GM21825 (cell line): ENCODE measurements around the gene IL10.

ENCODE experiments used
- ATAC-seq: cut with Tn5 transposase; IDR thresholded peaks from one replicate; pipeline ENCODE4 v1.9.1; 2021; ENCODE audit warnings: mild to moderate bottlenecking, moderate library complexity; ENCODE audit not compliant: unreplicated experiment

IL10 gene

DNA sequence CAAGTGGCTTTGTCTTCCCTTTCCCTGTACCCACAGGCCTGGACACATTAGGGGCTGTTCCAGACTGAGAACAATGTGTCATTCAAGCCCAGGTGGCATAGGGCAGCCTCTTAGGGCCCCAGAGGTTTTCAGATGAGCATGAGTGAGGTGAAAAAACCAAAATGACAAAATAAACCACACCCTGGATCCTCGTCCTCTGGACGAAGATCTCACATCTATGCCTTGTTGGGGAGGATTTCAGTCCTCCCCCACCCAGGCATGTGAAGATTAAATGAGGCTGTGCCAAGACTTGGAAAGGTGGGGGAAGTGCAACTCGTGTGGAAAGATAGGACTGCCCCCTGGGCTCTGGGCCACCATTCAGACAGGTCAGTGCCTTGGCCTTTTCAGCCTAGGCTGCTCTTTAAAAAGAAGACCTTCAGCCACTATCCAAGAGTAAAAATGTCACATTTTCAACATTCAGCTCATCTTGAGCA lies 34.5 kb downstream of the IL10 start:
- no peak for ATAC-seq

DNA sequence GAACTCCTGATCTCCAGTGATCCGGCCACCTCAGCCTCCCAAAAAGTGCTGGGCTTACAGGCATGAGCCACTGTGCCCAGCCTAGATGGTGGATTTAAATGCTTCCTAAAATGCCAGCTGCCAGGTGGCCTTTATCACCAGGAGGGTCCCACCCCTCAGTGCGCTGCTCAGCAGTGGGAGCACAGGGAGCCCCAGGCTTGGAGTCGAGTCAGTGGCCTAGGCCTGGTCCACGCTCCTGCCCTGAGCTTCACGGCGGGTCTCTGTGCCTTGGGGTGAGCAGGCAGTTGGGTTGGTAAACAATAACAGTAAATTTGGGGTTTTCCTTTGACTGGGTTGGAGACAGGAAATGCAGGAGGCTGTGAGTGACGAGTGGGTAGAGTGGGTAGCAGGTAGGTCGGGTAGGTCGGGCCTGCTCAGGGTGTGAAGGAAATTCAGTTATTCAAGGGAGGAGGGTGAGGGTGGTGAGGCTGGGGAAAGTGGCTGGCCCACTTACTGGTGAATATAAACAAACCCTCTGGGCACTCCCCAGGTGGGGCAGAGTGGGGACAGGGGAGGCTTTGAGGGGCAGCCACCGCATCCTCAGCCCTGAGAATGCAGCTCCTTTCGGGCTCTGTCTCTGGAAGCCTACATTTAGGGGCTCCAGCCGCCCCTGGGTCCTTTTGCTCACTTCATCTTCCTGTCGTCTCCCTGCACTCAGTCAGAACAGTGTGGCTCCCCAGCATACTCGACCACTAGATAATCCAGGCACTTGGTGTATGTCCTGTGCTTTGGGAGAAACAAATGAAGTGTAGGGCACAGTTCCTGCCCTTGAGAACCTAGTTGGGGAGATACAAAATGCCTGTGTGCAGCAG lies 35.2 kb downstream of the IL10 start:
- ATAC-seq: no peak

DNA sequence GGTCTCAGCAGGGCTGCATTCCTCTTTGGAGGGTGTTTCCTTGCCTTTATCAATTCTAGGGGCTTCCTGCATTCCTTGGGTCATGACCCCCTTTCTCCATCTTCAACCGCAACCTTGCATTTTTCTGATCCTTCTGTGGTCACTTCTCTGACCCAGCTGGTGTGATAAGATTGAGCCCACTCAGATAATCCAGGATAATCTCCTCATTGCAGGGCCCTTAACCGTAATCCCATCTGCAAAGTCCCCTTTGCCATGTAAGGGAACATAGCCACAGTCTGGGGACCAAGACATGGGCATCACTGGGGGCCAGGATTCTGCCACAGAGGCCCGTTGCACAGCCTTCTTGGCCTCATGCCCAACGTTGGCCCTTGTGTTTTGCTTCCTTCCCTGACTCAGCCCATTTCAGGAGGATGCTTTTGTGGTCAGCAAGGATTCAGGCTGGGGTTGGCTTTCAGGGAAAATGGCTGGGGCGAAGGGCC lies 36.7 kb downstream of the IL10 start:
- ATAC-seq: no peak

DNA sequence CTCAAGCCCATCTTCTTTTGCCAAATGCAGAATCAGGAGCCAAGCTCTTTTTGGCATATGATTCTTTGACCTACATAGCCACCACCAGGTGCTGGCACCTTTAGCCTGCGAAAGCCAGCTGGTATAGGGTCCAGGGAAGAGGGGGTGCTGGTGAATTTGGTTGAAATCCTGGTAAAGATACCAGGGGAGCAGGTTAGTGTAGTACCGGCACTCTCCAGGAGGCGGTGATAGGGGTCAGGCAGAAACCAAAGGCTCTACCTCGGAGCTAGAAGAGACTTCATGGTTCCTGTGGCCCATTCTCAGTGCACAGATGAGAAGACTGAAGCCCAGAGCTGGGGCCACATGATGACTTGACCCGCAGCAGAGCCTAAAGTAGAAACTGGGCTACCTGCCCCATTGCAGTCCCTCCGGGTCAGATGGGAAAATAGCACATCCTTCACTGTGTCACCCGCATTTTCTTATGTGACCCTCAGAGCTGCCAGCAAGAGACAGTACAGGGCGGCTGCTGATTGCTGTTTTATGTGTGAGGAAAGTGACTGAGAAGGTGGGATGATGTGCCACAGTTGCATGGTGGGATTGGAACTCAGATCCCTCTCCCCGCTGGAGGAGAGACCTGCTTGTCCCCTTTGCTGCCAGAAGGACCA lies 37.7 kb downstream of the IL10 start:
- ATAC-seq: no peak

DNA sequence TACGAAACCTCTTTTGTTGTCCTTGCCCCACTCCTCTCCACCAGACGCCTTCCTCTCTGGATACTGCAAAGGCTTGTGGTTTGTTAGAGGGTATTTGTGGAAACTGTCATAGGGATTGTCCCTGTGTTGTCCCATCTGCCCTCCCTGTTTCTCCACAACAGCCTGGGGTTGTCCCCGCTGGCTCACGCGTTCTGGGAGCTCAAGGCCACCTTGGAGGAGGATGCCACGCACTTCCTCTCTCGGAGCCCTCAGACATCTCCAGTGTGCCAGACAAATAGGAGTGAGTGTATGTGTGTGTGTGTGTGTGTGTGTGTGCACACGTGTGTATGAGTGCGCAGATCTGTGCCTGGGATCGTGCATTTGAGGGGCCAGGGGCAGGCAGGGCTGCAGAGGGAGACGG lies 39.3 kb downstream of the IL10 start:
- ATAC-seq: no peak

DNA sequence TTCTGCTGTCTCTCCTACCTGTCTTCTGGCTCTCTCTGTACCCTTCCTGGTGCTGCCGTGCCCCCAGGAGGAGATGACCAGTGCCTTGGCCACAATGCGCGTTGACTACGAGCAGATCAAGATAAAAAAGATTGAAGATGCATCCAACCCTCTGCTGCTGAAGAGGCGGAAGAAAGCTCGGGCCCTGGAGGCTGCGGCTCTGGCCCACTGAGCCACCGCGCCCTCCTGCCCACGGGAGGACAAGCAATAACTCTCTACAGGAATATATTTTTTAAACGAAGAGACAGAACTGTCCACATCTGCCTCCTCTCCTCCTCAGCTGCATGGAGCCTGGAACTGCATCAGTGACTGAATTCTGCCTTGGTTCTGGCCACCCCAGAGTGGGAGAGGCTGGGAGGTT lies 39.8 kb downstream of the IL10 start:
- no peak for ATAC-seq

DNA sequence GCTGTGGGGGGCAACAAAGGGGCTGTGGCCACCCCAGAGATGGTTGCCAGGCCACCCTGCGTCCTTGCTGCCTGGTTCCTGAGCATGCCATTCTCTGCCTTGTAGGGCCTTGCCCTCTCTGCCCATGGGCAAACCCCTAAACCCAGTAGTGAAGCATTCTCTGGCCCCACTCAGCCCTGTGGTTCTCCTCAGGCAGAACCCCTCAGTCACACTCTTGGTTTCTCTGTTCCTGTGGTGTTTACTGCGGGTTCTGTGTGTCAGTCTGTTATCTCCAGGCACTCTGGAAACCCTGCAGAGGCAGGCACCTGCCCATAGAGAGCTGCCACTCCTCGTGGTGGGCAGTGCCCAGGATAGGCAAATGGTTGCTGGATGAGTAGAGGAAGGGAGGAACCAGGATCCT lies 42.8 kb downstream of the IL10 start:
- ATAC-seq: no peak

DNA sequence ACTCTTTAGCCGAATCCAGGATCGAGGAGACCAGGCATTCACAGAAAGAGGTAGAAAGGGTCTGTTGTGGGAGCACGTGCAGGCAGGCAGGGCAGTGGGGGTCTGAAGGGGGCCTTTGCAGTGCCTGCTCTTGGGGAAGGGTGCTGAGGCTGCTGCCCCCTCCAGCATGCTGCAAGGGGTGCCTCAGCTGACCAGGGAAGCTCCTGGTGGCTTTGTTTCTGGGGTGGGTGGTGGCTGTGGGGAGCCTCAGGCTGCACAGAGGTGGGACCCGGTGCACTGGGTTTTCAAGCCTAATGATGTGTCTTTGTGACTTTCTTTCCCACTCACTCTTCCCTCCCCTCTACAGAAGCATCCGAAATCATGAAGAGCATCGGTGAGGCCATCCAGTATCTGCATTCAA lies 43.2 kb downstream of the IL10 start:
- no peak for ATAC-seq

DNA sequence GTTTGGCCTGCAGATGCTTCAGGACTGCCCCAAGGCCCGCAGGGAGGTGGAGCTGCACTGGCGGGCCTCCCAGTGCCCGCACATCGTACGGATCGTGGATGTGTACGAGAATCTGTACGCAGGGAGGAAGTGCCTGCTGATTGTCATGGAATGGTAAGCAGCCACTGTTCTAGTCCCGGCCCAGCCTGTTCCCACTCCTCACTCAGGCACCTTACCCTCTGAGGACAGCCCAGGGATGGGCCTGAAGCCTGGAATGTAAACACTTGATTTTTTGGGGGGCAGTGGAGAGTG lies 43.7 kb downstream of the IL10 start:
- ATAC-seq: no peak

DNA sequence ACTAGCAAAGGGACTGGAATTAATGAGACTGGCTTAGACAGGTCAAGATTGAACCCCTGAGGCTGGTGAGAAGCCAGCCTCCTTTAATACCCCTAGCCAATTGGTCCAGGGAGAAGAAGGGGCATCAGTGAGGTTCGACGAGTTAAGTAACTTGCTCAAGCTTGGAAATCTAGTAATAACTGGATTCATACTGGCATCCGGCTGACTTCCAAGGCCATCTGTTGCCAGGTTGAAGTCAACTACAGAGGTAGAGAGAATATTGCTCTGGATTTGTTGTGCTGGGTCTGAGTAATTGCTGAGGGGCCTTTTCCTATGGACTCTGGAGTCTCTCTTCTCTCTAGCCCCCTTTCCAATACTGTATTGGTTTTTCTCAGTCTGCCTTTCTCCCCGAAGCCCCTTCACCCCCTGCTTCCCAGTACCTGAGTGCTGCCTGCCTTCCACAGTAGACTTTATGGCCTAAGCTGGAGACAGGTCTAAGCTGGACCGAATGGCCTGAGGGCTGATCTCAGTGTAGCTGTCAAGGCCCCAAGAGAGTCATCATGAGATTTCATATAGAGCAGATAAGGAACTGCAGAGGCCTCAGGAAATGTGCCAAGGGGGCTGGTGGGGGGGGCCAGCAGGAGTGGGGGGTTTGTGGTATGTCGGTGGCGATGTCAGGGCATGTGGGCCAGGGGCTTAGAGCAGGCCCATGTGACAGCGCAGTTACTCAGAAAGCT lies 44.2 kb downstream of the IL10 start:
- ATAC-seq: no peak

DNA sequence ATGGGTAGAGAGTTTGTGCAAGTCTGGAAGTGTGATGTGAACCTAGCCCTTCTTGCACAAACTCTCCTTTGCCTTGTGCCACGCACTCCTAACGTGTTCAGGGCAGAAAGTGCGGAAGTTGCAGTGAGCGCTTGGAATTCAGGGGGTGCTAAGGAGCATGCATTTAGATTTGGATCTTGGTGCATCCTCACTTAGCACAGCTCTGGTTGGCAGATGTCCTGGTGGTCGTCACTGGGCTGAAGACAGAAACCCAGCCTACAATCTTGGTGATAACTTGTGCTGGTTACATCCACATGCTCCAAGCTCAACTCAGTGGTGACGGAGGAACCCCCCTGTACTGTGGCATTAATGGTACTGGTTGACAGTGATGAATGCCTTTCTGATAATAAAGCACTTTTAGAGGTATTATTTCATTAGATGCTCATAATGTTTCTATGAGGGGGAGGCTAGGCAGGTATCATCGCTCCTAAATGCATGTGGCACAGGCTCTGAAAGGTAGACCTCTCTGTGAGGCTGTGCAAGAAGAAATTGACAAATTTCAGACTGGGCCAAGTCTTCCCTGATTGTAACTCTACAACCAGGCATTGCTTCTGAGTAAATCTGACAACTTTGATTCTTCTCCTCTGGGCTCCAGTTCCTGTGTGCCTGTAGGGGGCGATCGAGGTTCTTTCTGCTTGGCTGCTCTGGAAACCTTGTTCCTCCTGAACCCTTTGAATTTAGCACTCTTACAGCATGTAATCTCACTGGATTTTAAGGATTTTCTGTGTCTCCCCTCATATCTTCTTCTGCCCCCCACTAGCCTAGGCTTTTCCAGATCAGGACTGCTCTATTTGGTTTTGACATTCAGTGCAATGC lies 47.0 kb downstream of the IL10 start:
- no peak for ATAC-seq

DNA sequence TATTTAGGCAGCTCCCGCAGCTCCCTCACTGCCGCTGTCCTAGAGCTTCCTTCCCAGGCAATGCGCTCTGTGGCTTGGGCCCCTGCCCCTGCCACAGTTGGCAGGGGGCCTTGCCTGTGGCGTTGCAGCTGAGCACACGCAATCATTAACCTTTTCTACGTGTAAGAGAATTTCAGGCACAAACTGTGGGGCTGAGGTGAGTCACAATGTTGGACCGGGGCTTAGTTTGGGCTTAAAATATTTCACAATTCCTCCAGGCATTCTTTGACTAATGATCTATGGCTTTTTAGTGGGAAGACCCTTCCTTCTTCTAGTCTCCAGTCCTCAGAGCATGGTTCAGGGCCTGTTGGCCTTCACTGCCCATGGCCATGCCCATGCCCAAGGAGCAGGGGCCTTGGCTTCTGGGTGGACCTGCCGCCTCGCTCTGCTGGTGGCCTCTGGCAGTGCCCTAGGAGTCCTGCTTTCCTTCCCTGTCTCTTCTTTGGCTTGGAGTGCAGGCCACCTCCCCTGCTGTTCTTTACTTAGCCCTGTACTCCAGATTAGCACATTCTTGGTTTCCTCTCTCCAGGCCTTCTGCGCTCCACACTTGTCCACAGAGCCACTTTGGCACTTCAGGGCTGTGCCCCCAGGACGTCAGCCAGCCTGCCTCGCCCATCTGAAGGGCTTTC lies 48.4 kb downstream of the IL10 start:
- no peak for ATAC-seq

DNA sequence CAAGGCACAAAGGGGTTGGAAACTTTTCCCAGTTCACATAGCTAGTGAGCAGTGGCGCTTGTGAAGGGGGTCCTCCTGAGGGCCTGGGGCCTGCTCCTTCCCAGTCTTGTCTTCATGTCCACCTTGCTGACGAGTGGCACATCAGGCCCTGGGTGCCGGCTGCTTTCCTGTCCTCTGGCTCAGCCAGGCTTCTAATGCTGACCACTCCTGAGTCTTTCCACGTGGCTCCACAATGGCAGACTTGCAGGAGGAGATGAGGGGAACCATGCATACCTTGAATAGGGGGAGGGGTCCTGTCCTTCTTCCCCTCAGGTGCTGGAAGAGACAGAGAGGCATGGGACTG lies 48.9 kb downstream of the IL10 start:
- ATAC-seq: no peak

DNA sequence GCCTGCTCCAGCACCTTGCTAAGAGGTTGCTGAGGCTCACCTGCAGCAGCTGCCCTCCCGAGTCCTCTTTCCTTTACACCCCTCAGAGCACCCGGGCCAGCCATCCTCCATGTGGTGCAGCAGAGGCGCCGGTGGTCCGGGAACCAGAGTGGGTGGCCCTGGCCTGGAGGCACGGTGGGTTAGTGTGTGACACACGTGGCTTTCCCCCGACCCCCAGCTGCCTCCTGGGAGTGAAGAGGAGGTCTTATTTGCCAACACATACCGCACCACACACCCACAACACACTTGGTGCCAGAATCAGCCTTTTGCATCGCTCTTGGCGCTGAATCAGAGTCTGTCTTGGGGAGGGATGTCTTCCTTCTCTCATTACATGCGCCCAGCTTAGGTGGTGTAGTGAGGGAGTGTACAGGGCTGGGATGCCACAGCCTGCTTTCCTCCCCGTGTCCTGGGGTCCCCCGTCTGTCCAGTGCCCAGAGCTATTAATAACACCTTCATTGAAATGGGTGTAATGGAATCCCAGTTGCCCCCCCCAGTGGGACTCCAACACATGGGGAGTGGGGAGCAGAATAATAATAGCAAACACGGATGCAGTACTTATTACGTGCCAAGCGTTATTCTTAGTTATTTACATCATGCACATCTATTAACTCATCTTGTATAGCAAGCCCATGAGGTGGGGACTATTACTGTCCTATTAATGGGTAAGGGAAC lies 49.4 kb downstream of the IL10 start:
- no peak for ATAC-seq

DNA sequence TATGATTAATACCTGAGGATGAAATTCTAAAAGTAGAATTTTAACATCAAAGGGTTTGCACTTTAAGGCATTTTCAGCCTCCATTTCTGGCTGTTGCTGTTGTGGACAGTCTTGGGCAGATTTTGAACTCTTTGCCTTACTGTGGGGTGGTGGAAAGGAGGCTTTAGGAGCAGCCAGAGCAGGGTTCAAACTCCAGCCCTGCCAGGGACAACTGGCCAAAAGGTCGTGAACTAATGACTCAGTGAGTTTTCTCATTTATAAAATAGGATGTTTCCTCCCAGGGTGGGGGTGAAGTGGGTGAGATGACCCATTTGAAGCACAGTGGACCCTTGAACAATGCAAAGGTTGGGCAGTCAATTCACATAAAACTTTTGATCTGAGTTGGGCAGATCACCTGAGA lies 50.8 kb downstream of the IL10 start:
- ATAC-seq: no peak

DNA sequence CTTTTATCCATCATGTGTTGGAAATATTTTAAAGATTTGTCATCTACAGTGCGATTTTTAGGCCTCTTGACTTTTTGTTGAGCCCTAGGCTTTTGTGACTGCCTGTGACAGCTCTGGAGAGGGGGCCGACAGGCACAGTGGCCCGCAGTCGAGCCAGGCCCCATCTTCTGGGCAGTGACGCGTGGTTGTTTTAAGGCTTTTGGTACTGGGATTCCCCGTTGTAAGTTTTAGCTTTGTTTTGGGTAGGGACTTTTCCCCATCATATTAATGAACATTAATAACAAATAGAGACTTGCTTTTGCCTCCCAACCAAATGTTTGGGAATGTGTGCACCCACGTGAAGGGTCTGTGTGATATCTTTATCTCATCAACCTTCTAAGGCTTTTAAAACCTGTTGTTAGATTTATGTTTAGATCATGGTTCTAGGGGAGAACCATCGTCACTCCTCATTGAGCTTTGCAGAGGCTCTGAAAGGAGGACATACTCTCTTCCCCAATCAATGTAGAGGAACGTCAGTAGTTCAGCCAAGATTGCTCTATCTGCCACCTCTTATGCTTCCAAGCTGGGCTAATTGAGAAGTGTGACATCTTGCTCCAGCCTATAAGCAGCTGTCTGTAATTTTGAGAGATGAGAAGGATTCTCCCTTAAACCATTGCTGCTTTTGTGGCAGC lies 53.0 kb downstream of the IL10 start:
- ATAC-seq: no peak

DNA sequence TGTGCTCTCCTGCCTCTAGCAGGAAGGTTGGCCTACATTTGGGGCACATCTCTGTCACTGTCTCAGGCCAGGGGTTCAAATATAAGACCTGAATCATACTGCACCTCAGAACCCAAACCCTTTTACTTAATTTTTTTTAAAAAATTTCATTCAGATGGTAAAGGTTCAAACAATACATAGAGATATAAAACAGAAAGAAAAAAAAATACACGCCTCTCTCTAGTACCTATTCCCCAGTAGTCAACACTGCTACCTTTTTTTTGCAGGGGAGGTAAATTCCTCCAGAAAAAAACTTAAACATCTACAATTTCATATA lies 54.7 kb downstream of the IL10 start:
- no peak for ATAC-seq
